IPS DF 6.9 (cell line): ENCODE data around the gene ADPRS.

Experiments
- DNase-seq: peaks from one replicate; pipeline ENCODE4 v3.0.0-alpha.2; 2013; ENCODE audit warnings: low read depth, low spot score
- H3K27ac ChIP-seq: one replicate; pipeline ENCODE4 v1.5.1; 2013; ENCODE audit warnings: low read length, control low read depth
- H3K27me3 ChIP-seq: 2 replicates; pipeline ENCODE4 v1.6.1; 2013; ENCODE audit warnings: mild to moderate bottlenecking, low read length; ENCODE audit not compliant: control insufficient read depth, insufficient read depth
- H3K36me3 ChIP-seq: 2 replicates; pipeline ENCODE4 v1.6.1; 2013; ENCODE audit warnings: low read length; ENCODE audit not compliant: control insufficient read depth, insufficient read depth
- H3K4me1 ChIP-seq: 2 replicates; pipeline ENCODE4 v1.6.1; 2013; ENCODE audit warnings: low read length; ENCODE audit not compliant: control insufficient read depth, insufficient read depth
- H3K4me3 ChIP-seq: 2 replicates; pipeline ENCODE4 v1.5.1; 2013; ENCODE audit warnings: mild to moderate bottlenecking, low read length
- H3K9me3 ChIP-seq: 2 replicates; pipeline ENCODE4 v1.6.1; 2013; ENCODE audit warnings: low read length, inconsistent platforms; ENCODE audit not compliant: control insufficient read depth, insufficient read depth
- WGBS: extraction: QIAGEN DNeasy Blood & Tissue Kit; methylation state at CpG from one replicate; pipeline ENCODE4 v1.1.7; 2013; ENCODE audit warnings: mixed read lengths, missing lambda C conversion rate; ENCODE audit not compliant: insufficient read length, insufficient coverage; 5-methylcytosine and 5-hydroxymethylcytosine counted together

Gene ADPRS, protein sequence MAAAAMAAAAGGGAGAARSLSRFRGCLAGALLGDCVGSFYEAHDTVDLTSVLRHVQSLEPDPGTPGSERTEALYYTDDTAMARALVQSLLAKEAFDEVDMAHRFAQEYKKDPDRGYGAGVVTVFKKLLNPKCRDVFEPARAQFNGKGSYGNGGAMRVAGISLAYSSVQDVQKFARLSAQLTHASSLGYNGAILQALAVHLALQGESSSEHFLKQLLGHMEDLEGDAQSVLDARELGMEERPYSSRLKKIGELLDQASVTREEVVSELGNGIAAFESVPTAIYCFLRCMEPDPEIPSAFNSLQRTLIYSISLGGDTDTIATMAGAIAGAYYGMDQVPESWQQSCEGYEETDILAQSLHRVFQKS

DNA sequence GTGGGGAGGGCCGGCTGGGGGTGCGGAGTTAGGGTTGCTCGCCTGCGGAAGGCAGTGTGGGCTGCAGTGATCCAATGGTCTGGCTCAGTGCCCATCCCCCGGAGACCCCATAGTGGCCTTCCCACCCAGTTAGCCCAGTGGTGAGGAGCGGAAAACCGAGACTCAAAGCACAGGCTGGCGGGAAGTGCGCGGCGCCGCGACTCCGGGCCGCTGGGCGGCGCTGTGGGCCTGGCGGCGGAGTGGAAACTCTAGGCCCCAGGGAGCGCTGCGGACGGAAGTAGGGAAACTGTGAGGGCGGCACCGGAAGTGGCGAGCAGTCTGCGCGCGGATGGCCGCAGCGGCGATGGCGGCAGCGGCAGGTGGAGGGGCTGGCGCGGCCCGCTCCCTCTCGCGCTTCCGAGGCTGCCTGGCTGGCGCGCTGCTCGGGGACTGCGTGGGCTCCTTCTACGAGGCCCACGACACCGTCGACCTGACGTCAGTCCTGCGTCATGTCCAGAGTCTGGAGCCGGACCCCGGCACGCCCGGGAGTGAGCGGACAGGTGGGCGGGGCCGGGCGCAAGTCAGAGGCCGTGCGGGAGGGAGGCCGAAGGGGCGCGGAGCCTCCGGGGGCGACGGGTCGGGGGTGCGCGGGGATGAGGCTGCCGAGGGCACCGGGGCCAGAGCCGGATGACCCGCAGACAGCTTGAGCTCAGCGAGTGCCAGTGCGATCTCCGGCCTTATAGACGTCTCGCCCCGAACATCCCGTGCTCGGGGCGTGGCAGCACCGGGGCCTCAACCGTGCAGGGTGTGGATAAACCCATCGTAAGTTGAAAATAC, at the start of gene ADPRS:
Gene ADPRS, plus strand, starts transcription at position 316 of the 816 bp plus-strand sequence. Its CDS starts 13 bp downstream, at position 329.
- no CpG with 5 or more reads among the region's 84 CpGs for WGBS

DNA sequence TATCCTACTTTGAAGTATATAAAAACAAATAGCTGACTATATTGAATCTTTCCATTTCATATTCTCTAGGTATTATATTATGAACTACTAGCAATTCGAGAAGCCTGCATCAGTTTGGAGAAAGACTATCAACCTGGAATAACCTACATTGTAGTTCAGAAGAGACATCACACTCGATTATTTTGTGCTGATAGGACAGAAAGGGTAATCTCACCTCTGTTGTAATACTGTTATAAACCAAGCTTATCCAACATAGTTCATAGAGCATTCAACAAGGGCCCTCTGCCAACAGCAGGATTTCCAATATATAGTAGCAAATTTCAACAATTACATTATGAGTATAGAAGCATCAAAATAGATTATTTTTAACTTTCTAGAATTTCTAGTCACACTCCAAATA, 48.5 kb upstream of the ADPRS start:
- no peak overlapping the region for H3K27ac ChIP-seq
- H3K27me3 ChIP-seq = no peaks in the 10 kb centered on the region
- DNase-seq = no peak
- no peak overlapping the region for H3K4me3 ChIP-seq
- no peaks in the 10 kb centered on the region; the same call in 1 of the 2 replicates for H3K36me3 ChIP-seq
- no peaks in the 10 kb centered on the region for H3K4me1 ChIP-seq
- WGBS = no CpG with 5 or more reads among the region's 2 CpGs
- H3K9me3 ChIP-seq = no peaks in the 10 kb centered on the region

More for the DNA sequence above, at the start of gene ADPRS:
- Histone ChIP-seq H3K27ac (no peak within 1 kb of the TSS), H3K9me3 (no peaks in the 10 kb centered on the region), H3K4me1 (peaks cover 10% of the 10 kb centered on the region; the same call in 1 of the 2 replicates), H3K4me3 (peak within 1 kb of the TSS; percentile 80), H3K36me3 (peaks cover 25% of the 10 kb centered on the region), H3K27me3 (no peaks in the 10 kb centered on the region)
- DNase-seq = peak; percentile 75

DNA sequence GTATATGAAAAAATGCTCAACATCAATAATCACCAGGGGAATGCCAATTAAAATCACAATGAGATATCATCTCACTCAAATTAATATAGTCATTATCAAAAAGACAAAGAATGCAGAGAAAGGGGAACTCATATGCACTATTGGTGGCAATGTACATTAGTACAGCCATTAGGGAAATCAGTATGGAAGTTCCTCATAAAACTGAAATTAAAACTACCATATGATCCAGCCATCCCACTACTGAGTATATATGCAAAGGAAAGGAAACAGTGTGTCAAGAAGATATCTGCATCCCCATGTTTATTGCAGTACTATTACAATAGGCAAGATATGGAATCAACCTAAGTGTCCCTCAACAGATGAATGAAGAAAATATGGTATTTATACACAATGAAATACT, 36.9 kb upstream of the ADPRS start:
- DNase-seq = no peak
- no peak overlapping the region for H3K27ac ChIP-seq
- H3K9me3 ChIP-seq = no peaks in the 10 kb centered on the region
- no peaks in the 10 kb centered on the region for H3K27me3 ChIP-seq
- H3K4me1 ChIP-seq = no peaks in the 10 kb centered on the region
- H3K36me3 ChIP-seq = no peaks in the 10 kb centered on the region; the same call in 1 of the 2 replicates
- no peak overlapping the region for H3K4me3 ChIP-seq

GRCh38 chr1:36053978-36054377, 34.7 kb upstream of the ADPRS start:
- H3K36me3 ChIP-seq = no peaks in the 10 kb centered on the region
- H3K27me3 ChIP-seq = no peaks in the 10 kb centered on the region
- no peak for DNase-seq
- no peak overlapping the region for H3K27ac ChIP-seq
- H3K4me3 ChIP-seq = no peak overlapping the region
- H3K9me3 ChIP-seq = no peaks in the 10 kb centered on the region
- no peaks in the 10 kb centered on the region for H3K4me1 ChIP-seq

DNA sequence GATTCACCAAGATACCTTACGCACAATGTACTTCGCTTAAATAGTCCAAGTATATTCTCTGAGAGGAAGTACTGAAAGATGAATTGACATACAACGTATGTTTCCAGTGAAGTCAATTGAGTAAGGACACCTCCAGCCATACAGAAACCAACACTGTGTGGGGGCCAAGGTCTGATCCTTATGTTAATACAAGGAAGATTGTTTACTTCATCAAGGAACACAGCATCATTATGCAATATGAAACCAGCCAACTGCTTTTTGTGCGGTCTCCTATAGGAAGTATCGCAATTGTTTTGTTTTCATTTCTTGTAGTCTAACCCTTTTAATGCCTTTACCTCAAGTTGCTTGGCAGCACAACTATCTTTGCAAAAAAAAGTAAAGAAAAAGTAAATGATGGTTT, 33.0 kb upstream of the ADPRS start:
- Histone ChIP-seq H3K36me3 (no peaks in the 10 kb centered on the region), H3K4me1 (no peaks in the 10 kb centered on the region), H3K9me3 (no peaks in the 10 kb centered on the region), H3K27me3 (no peaks in the 10 kb centered on the region), H3K4me3 (no peak overlapping the region), H3K27ac (no peak overlapping the region)
- DNase-seq = no peak
- WGBS = no CpG with 5 or more reads among the region's 5 CpGs

DNA sequence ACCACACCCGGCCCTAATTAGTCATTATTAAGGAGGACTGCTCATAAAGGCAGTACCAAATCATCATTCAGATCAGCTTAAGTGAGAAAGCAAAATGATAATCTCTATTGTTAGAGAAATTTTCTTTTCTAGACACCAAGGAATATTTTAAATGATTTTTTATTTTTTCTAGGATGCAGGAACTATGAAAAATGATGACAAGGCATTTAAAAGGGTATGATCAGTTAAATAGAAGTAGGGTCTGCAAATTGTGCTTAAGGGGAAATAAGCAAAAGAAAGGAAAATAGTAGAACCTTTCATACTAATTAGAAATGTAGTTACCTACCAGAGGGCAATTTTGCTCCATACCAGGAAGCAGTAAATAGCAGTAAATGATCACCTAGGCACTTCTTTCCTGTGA, 26.4 kb upstream of the ADPRS start:
- Histone ChIP-seq H3K27me3 (no peaks in the 10 kb centered on the region), H3K27ac (no peak overlapping the region), H3K36me3 (no peaks in the 10 kb centered on the region), H3K9me3 (no peaks in the 10 kb centered on the region), H3K4me3 (no peak overlapping the region), H3K4me1 (no peaks in the 10 kb centered on the region)
- no peak for DNase-seq
- no CpG with 5 or more reads among the region's 1 CpG for WGBS

DNA sequence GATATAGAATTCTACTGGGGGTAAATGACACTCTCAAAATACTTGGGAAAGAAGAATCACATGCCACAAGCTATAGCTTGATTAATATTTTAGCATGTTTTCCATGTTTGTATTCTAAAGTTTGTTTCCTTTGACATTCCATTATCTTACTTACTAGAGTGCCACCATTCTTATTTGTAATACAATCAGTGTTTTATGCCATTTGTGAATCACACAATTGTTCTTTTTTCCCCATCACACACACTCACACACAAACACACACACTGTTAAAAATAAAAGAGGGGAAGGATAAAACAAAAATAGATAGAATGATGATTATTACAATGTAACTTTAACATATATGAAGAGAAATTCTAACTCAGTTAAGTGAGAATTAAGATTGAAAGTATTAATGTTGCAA, 20.8 kb upstream of the ADPRS start:
- Histone ChIP-seq H3K9me3 (no peaks in the 10 kb centered on the region), H3K36me3 (no peaks in the 10 kb centered on the region), H3K27me3 (no peaks in the 10 kb centered on the region), H3K4me3 (no peak overlapping the region), H3K4me1 (no peaks in the 10 kb centered on the region), H3K27ac (no peak overlapping the region)
- DNase-seq = no peak

GRCh38 chr1:36068866-36069265, 19.8 kb upstream of the ADPRS start:
- Histone ChIP-seq H3K27ac (no peak overlapping the region), H3K4me3 (no peak overlapping the region), H3K36me3 (no peaks in the 10 kb centered on the region), H3K27me3 (no peaks in the 10 kb centered on the region), H3K9me3 (no peaks in the 10 kb centered on the region), H3K4me1 (no peaks in the 10 kb centered on the region)
- no peak for DNase-seq
- no CpG with 5 or more reads among the region's 2 CpGs for WGBS

GRCh38 chr1:36070349-36070748, 18.3 kb upstream of the ADPRS start:
- DNase-seq = no peak
- no peaks in the 10 kb centered on the region for H3K36me3 ChIP-seq
- WGBS = no CpG with 5 or more reads among the region's 2 CpGs
- H3K4me3 ChIP-seq = no peak overlapping the region
- no peaks in the 10 kb centered on the region for H3K9me3 ChIP-seq
- no peak overlapping the region for H3K27ac ChIP-seq
- no peaks in the 10 kb centered on the region for H3K27me3 ChIP-seq
- no peaks in the 10 kb centered on the region for H3K4me1 ChIP-seq

- no peaks in the 10 kb centered on the region for H3K9me3 ChIP-seq
- DNase-seq = no peak
- WGBS = no CpG with 5 or more reads among the region's 4 CpGs
- no peaks in the 10 kb centered on the region for H3K36me3 ChIP-seq
- H3K27me3 ChIP-seq = no peaks in the 10 kb centered on the region
- H3K4me3 ChIP-seq = no peak overlapping the region
- no peak overlapping the region for H3K27ac ChIP-seq
- peaks cover 2% of the 10 kb centered on the region; the same call in 1 of the 2 replicates for H3K4me1 ChIP-seq
These were observed 11.6 kb upstream of the ADPRS start for GRCh38 chr1:36076979-36077573.
